PC-9 (cell line): Measurements from ENCODE around the gene CD99. TPM values are rescaled to one million over a fixed set of nuclear protein-coding genes. Genes with fewer than 3 reads are reported as not detected.

Source experiments
- BruUV-seq: library from RNA; stranded (reverse); fragments of 400-500 nt; replicated peaks from 2 replicates; lab custom pipeline; 2021; lab: Mats Ljungman, UMichigan
- CTCF ChIA-PET: fragments of 300-600 bp; sonication (Branson Sonifier 250); formaldehyde crosslinking; loops from one replicate; lab custom pipeline; 2022; ENCODE audit warnings: antibody characterized with exemption; lab: Charles Lee
- POLR2A ChIA-PET: fragments of 300-600 bp; sonication (Branson Sonifier 250); formaldehyde crosslinking; loops from one replicate; lab custom pipeline; 2022; ENCODE audit warnings: antibody characterized with exemption; ENCODE audit not compliant: unreplicated experiment; lab: Charles Lee
- DNase-seq, 2 experiments: peaks; one replicate each; pipeline versions ENCODE4 v3.0.0 to v3.0.0-alpha.2; 2015 to 2022; ENCODE audit warnings: mixed read lengths in 1 of 2
- H2AFZ ChIP-seq: fragments of 200-600 bp; sonication (generic); 2 replicates; pipeline ENCODE4 v1.8.1; 2017; ENCODE audit warnings: antibody characterized with exemption
- H3F3A ChIP-seq: fragments of 200-600 bp; sonication (generic); 2 replicates; pipeline ENCODE4 v1.8.1; 2017; ENCODE audit warnings: antibody characterized with exemption, mild to moderate bottlenecking, low read depth; ENCODE audit not compliant: insufficient read depth
- H3K27ac ChIP-seq: fragments of 200-600 bp; sonication (generic); 2 replicates; pipeline ENCODE4 v1.6.1; 2016; ENCODE audit warnings: mixed run types
- H3K27me3 ChIP-seq: fragments of 200-600 bp; sonication (generic); 2 replicates; pipeline ENCODE4 v1.6.1; 2016; ENCODE audit warnings: low read depth, mixed run types; ENCODE audit not compliant: insufficient read depth
- H3K36me3 ChIP-seq: fragments of 200-600 bp; sonication (generic); 2 replicates; pipeline ENCODE4 v1.6.1; 2016; ENCODE audit warnings: low read depth, mixed run types
- H3K4me1 ChIP-seq: fragments of 200-600 bp; sonication (generic); replicated peaks from 2 replicates; pipeline ENCODE4 v1.6.1; 2016; ENCODE audit warnings: mixed run types; ENCODE audit not compliant: insufficient read depth
- H3K4me2 ChIP-seq: fragments of 200-600 bp; sonication (generic); 2 replicates; pipeline ENCODE4 v1.6.1; 2017; ENCODE audit warnings: mixed run types
- H3K4me3 ChIP-seq: fragments of 200-600 bp; sonication (generic); 2 replicates; pipeline ENCODE4 v1.6.1; 2016; ENCODE audit warnings: mixed run types
- H3K79me2 ChIP-seq: fragments of 200-600 bp; sonication (generic); 2 replicates; pipeline ENCODE4 v1.6.1; 2017; ENCODE audit warnings: low read depth, mixed run types
- H3K9me2 ChIP-seq: fragments of 200-600 bp; sonication (generic); 2 replicates; pipeline ENCODE4 v1.8.1; 2017; ENCODE audit warnings: mild to moderate bottlenecking; ENCODE audit not compliant: insufficient read depth
- H3K9me3 ChIP-seq: fragments of 200-600 bp; sonication (generic); 2 replicates; pipeline ENCODE4 v1.8.1; 2016; ENCODE audit warnings: low read depth; ENCODE audit not compliant: insufficient read depth
- H4K20me1 ChIP-seq: fragments of 200-600 bp; sonication (generic); 2 replicates; pipeline ENCODE4 v1.8.1; 2017; ENCODE audit not compliant: insufficient read depth
- EZH2 ChIP-seq: fragments of 200-600 bp; sonication (generic); IDR thresholded peaks from 2 replicates; pipeline ENCODE4 v1.8.0; 2017; ENCODE audit warnings: antibody characterized with exemption, low read depth
- intact Hi-C: fragments of 100-400 bp; cut with micrococcal nuclease; formaldehyde crosslinking; loops from one replicate; pipeline ENCODE4 v1.10.0; 2022; ENCODE audit not compliant: unreplicated experiment
- total RNA-seq: library from RNA; stranded (reverse); gene quantifications from 2 replicates; pipeline ENCODE4 v1.2.3, GENCODE V29; 2021
- TF ChIP-seq, protein P1 (sequence below): fragments of 200-600 bp; sonication (generic); conservative IDR thresholded peaks from 2 replicates; pipeline ENCODE4 v1.6.1; 2017; ENCODE audit warnings: mixed run types, antibody characterized with exemption, mild to moderate bottlenecking, moderate library complexity

CD99 gene
- total RNA-seq, 1 experiment from 2014 or later, result 159 TPM

DNA sequence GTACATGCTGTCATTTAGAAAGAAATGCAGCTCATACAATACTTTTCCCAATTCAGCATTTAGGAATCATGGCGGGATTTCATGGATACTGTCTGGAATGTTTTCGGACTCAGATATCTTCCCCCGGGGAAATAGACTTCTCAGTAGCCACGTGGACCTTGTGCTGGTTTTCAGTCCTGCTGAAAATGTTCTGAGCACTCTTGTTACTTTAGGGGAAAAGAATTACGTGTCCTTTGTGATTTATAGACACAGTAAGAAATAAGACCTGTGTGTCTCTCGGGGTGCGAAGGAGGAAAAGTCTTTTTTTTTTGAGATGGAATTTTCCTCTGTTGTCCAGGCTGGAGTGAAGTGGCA lies 3.8 kb downstream of the CD99 start:
- Histone ChIP-seq H3F3A (peaks cover 41% of the 10 kb centered on the region), H3K9me3 (no peaks in the 10 kb centered on the region), H2AFZ (no peak overlapping the region), H3K4me2 (no peak overlapping the region), H4K20me1 (no peaks in the 10 kb centered on the region), H3K9me2 (no peaks in the 10 kb centered on the region), H3K27ac (0 out of 2 replicates have a peak overlapping the region, but pooled peaks have one; percentile 97), H3K36me3 (peaks cover 5% of the 10 kb centered on the region), H3K4me1 (peaks cover 57% of the 10 kb centered on the region), H3K79me2 (peaks cover 69% of the 10 kb centered on the region), H3K4me3 (no peak overlapping the region), H3K27me3 (no peaks in the 10 kb centered on the region)
- TF ChIP-seq, protein P1, sequence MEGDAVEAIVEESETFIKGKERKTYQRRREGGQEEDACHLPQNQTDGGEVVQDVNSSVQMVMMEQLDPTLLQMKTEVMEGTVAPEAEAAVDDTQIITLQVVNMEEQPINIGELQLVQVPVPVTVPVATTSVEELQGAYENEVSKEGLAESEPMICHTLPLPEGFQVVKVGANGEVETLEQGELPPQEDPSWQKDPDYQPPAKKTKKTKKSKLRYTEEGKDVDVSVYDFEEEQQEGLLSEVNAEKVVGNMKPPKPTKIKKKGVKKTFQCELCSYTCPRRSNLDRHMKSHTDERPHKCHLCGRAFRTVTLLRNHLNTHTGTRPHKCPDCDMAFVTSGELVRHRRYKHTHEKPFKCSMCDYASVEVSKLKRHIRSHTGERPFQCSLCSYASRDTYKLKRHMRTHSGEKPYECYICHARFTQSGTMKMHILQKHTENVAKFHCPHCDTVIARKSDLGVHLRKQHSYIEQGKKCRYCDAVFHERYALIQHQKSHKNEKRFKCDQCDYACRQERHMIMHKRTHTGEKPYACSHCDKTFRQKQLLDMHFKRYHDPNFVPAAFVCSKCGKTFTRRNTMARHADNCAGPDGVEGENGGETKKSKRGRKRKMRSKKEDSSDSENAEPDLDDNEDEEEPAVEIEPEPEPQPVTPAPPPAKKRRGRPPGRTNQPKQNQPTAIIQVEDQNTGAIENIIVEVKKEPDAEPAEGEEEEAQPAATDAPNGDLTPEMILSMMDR, result no peak
- no peak for TF ChIP-seq EZH2
- CTCF ChIA-PET, result no interaction called here
- intact Hi-C loops, result loop anchor here (10.0 kb wide), 1 partner anchor 1240 kb away; the partner anchor contains the start of gene ASMTL
- BruUV-seq, result no TSS peak
- POLR2A ChIA-PET, result no interaction called here
- no peak for DNase-seq

DNA sequence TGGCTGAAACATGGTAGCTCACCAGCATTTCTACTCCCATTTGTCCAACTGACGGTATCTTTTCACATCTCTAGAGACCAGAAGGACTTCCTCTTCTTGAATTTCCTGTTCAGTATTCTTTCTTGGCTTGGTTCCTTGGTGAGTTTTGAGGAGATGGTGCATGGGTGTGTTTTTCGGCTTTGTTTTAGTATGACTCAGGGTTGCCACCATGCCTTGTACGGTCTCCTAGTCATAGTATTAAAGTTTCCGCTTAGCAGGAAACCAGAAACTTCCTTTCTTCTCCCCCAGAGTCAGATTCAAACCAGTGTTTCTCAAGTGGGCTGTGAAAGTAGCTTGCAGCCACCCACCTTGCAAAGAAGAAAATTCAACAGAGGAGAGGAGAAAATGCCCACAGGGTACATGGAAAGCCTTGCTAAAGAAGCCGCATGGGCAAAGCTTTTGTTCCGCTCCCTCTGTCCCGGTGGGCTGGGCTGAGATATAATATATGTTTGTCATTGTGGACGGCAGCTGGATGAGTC lies 5.7 kb downstream of the CD99 start:
- peak; percentile 55 to 97 for DNase-seq

DNA sequence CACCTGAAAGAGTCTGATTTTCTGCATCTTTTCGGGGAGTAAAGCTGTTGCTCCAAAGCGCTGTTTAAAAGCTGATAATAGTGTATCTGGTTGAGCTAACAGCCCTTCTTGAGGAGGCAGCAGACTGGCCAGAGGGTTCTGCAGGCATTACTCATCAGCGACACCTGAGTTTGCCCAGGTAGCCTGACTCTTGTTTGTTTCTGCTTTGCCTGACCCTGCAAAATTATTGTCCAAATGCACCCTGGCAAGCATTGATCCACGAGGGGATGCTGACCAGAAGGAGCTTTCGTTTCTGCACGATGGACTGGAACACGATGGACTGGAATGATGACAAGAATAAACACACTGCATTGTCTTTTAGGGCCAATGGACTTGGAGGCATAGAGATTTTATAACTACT lies 6.2 kb downstream of the CD99 start:
- peaks cover 57% of the 10 kb centered on the region for H3K4me1 ChIP-seq
- intact Hi-C loops, result loop anchor here (2.0 to 10.0 kb wide), 2 partner anchors 107 to 1243 kb away; partner anchors contain the start of gene ASMTL

More for the DNA sequence above, 5.7 kb downstream of the CD99 start:
- Histone ChIP-seq H3K4me1 (peaks cover 57% of the 10 kb centered on the region), H4K20me1 (no peaks in the 10 kb centered on the region), H3K4me3 (peak overlapping the region; percentile 42; the same call in 1 of the 2 replicates), H3K79me2 (peaks cover 86% of the 10 kb centered on the region), H3F3A (peaks cover 37% of the 10 kb centered on the region), H3K9me3 (no peaks in the 10 kb centered on the region), H3K9me2 (no peaks in the 10 kb centered on the region), H3K27ac (peak overlapping the region; percentile 97), H3K27me3 (no peaks in the 10 kb centered on the region), H2AFZ (no peak overlapping the region), H3K36me3 (peaks cover 5% of the 10 kb centered on the region), H3K4me2 (peak overlapping the region; percentile 80)
- intact Hi-C loops, result loop anchor here (2.0 to 10.0 kb wide), 2 partner anchors 108 to 1242 kb away; partner anchors contain the start of gene ASMTL
- CTCF ChIA-PET, result no interaction called here
- POLR2A ChIA-PET, result no interaction called here
- TF ChIP-seq, protein P1, result no peak
- TF ChIP-seq EZH2, result no peak
- BruUV-seq, result no TSS peak

More for the DNA sequence above, 6.2 kb downstream of the CD99 start:
- H2AFZ ChIP-seq, result no peak overlapping the region
- H3K79me2 ChIP-seq, result peaks cover 85% of the 10 kb centered on the region
- no peaks in the 10 kb centered on the region for H4K20me1 ChIP-seq
- ChIA-PET CTCF (no interaction called here), POLR2A (no interaction called here)
- peak overlapping the region; percentile 97 for H3K27ac ChIP-seq
- H3K27me3 ChIP-seq, result no peaks in the 10 kb centered on the region
- no peak for TF ChIP-seq EZH2
- TF ChIP-seq, protein P1, result no peak
- H3F3A ChIP-seq, result peaks cover 37% of the 10 kb centered on the region
- H3K4me3 ChIP-seq, result peak overlapping the region; percentile 42; the same call in 1 of the 2 replicates
- no peaks in the 10 kb centered on the region for H3K9me3 ChIP-seq
- H3K4me2 ChIP-seq, result peak overlapping the region; percentile 80
- H3K36me3 ChIP-seq, result peaks cover 5% of the 10 kb centered on the region
- H3K9me2 ChIP-seq, result no peaks in the 10 kb centered on the region
- peak; percentile 43 to 79 for DNase-seq
- BruUV-seq, result TSS peak; percentile 19
